NCI-H82 (cell line): ENCODE data around the gene EPM2A.
"Not testable (repeated sequence)": the region's sequence is repeated elsewhere in the genome, so short reads cannot be mapped to it uniquely, and the experiment has no call there.

Experiments
- DNase-seq: peaks from one replicate; lab custom pipeline; 2025; lab: John Stamatoyannopoulos, UW

Gene EPM2A

GRCh38 chr6:145735356-145736165 lies at the start of gene EPM2A:
Gene EPM2A (minus strand): TSS chr6:145735520. CDS start chr6:145735498, 22 bp downstream.
- peak; percentile 81 for DNase-seq

- DNase-seq = no peak
Measured at GRCh38 chr6:145784683-145785082, 49.4 kb upstream of the EPM2A start.

- DNase-seq = peak; percentile 79
Measured at GRCh38 chr6:145783796-145784195, 48.5 kb upstream of the EPM2A start.

GRCh38 chr6:145772846-145773245 lies 37.5 kb upstream of the EPM2A start:
- DNase-seq = no peak

GRCh38 chr6:145765449-145765848 lies 30.1 kb upstream of the EPM2A start:
- DNase-seq = no peak

- DNase-seq = no peak
Measured at GRCh38 chr6:145763742-145764141, 28.4 kb upstream of the EPM2A start.

- DNase-seq = peak; percentile 7
Measured at GRCh38 chr6:145761584-145761983, 26.3 kb upstream of the EPM2A start.

- no peak for DNase-seq
Measured at GRCh38 chr6:145758113-145758512, 22.8 kb upstream of the EPM2A start.

- DNase-seq = peak; percentile 73
Measured at GRCh38 chr6:145756170-145756662, 20.9 kb upstream of the EPM2A start.

- no peak for DNase-seq
Measured at GRCh38 chr6:145755682-145756081, 20.4 kb upstream of the EPM2A start.

- DNase-seq = no peak
Measured at GRCh38 chr6:145752638-145753037, 17.3 kb upstream of the EPM2A start.

GRCh38 chr6:145749632-145750031 lies 14.3 kb upstream of the EPM2A start:
- DNase-seq = no peak

GRCh38 chr6:145745861-145746260 lies 10.5 kb upstream of the EPM2A start:
- DNase-seq = no peak

- no peak for DNase-seq
Measured at GRCh38 chr6:145744619-145745018, 9.3 kb upstream of the EPM2A start.

GRCh38 chr6:145743332-145743731 lies 8.0 kb upstream of the EPM2A start:
- no peak for DNase-seq

- not testable (repeated sequence) for DNase-seq
Measured at GRCh38 chr6:145742472-145742871, 7.2 kb upstream of the EPM2A start.

GRCh38 chr6:145739685-145740084 lies 4.4 kb upstream of the EPM2A start:
- not testable (repeated sequence) for DNase-seq

- no peak for DNase-seq
Measured at GRCh38 chr6:145738265-145738664, 2.9 kb upstream of the EPM2A start.

- peak; percentile 34 for DNase-seq
Measured at GRCh38 chr6:145736661-145737144, 1.4 kb upstream of the EPM2A start.

GRCh38 chr6:145734486-145735355 lies 599 bp downstream of the EPM2A start:
- DNase-seq = peak; percentile 98

- peak; percentile 53 for DNase-seq
Measured at GRCh38 chr6:145733810-145734209, 1.5 kb downstream of the EPM2A start.

GRCh38 chr6:145733207-145733606 lies 2.1 kb downstream of the EPM2A start:
- DNase-seq = no peak

- DNase-seq = no peak
Measured at GRCh38 chr6:145731447-145731846, 3.9 kb downstream of the EPM2A start.
